ENCODE results near the gene AGBL4.

The AGBL4 gene

DNA sequence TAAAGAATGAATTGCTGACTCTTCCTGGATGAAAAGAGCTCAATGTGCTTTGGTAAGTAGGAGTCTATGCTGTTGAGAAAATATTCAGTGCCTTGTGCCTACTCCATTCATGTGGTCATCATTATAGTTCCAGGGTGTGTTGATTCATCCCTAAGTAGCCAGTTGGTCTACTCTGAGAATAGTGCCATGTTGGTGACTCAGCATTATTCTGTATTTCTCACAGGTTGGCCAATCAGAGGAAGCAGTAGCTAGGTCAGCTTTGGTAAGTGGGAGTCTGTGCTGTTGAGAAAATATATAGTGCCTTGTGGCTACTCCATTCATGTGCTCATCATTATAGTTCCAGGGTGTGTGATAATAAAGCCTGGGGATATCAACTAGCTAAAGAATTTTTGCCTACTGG is 397.3 kb downstream of the AGBL4 start:
- DNase-seq (ENCODE audit: insufficient read length, low spot score) = no peak
- FAIRE-seq = no peak
- TF ChIP-seq, protein P1, sequence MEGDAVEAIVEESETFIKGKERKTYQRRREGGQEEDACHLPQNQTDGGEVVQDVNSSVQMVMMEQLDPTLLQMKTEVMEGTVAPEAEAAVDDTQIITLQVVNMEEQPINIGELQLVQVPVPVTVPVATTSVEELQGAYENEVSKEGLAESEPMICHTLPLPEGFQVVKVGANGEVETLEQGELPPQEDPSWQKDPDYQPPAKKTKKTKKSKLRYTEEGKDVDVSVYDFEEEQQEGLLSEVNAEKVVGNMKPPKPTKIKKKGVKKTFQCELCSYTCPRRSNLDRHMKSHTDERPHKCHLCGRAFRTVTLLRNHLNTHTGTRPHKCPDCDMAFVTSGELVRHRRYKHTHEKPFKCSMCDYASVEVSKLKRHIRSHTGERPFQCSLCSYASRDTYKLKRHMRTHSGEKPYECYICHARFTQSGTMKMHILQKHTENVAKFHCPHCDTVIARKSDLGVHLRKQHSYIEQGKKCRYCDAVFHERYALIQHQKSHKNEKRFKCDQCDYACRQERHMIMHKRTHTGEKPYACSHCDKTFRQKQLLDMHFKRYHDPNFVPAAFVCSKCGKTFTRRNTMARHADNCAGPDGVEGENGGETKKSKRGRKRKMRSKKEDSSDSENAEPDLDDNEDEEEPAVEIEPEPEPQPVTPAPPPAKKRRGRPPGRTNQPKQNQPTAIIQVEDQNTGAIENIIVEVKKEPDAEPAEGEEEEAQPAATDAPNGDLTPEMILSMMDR (IDR thresholded peaks at IDR 0.05; ENCODE audit: insufficient read depth, missing control alignments) = no peak

DNA sequence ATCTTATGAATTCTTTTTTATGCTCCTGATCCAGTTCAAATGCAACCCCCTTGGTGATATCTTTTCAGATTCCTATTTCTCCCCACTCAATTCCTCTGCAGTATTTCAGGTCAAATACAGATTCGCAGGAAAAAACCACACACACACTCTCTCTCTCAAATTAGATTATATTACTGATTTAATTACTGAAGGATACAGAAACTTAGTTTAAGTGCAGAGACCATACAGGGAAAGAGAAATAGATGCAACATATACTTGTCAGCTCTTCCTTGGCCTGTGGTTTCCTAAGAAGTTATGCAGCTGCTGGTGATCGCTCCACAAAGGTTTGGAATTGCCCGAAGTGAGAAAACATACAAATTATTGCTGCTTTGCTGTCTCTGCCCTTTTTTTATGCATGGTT is 400.9 kb downstream of the AGBL4 start:
- DNase-seq (ENCODE audit: insufficient read length, low spot score) = no peak
- TF ChIP-seq, protein P1 (IDR thresholded peaks at IDR 0.05; ENCODE audit: insufficient read depth, missing control alignments) = no peak
- no peak for FAIRE-seq

DNA sequence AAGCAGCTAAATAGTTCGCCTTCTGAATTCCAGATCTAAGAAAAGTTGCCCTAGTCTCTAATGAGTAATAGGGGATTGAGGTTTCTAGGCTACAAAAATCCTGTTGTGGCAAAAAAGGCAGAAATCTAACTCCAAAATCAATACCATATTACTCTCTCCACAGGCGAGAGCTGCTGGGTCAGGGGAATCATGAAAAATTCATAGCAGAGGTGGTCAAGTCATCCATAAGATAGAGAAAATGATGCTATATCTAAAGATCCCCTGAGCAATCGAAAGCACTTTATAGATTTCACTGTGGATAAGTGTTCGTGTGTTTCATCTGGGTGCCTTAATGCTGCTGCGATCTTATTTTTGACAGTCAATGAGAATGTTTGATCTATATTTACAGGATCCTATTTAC is 417.7 kb downstream of the AGBL4 start:
- TF ChIP-seq, protein P1 (IDR thresholded peaks at IDR 0.05; ENCODE audit: insufficient read depth, missing control alignments) = no peak
- DNase-seq (ENCODE audit: insufficient read length, low spot score) (no peak), FAIRE-seq (no peak)

DNA sequence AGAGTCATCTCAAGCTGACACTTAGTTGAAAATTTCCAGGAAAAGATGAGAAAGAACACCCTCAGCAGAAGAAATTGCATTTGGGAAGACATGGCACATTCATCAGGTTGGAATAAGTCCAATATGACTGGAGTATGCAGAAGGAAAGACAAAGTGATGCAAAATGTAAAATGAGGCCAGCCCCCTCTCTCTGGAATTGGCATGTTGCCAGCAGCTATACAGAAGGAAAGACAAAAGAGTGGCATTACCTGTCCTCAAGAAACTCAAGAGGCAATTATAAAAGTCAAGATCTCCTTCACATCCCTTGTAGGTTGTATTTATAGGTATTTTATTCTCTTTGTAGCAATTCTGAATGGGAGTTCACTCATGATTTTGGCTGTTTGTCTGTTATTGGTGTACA is 426.3 kb downstream of the AGBL4 start:
- DNase-seq (ENCODE audit: insufficient read length, low spot score) (no peak), FAIRE-seq (no peak)

DNA sequence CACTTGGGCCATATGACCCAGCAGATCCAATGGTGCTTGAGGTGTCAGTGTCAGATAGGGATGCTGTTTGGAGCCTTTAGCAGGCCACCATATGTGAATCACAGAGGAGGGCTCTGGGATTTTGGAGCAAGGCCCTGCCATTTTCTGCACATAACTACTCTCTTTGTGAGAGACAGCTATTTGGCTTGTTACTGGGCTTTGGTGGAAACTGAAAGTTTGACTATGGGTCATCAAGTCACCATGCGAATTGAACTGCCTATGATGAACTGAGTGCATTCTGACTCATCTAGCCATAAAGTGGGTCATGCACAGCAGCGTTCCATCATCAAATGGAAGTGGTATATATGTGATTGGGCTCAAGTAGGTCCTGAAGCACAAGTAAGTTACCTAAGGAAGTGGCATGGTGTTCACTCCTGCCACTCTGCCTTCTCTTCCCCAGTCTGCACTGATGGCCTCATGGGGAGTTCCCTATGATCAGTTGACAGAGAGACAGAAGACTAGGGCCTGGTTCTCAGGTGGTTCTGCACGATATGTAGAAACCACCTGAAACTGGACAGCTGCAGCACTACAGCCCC is 447.3 kb downstream of the AGBL4 start:
- no peak for FAIRE-seq
- TF ChIP-seq, protein P1 (IDR thresholded peaks at IDR 0.05; ENCODE audit: insufficient read depth, missing control alignments) = no peak
- no peak for DNase-seq (ENCODE audit: insufficient read length, low spot score)

More for the DNA sequence above, 426.3 kb downstream of the AGBL4 start:
- TF ChIP-seq, protein P1 (IDR thresholded peaks at IDR 0.05; ENCODE audit: insufficient read depth, missing control alignments) = no peak

DNA sequence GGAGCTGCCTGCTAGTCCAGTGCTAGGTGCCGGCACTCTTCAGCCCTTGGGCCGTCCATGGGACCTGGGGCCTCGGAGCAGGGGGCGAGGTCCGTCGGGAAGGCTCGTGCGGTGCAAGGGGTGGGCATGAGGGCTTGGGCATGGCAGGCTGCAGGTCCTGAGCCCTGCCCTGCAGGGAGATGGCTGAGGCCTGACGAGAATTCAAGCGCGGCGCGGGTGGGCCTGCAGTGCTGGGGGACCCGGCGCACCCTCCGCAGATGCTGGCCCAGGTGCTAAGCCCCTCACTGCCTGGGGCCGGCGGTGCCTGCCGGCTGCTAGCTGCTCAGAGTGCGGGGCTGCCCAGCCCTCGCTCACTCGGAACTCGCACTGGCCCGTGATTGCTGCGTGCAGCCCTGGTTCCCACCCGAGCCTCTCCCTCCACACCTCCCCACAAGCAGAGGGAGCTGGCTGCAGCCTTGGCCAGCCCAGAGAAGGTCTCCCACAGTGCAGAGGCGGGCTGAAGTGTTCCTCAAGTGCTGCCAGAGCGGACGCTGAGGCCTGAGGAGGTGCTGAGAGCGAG is 467.0 kb downstream of the AGBL4 start:
- FAIRE-seq = no peak
- TF ChIP-seq, protein P1 (IDR thresholded peaks at IDR 0.05; ENCODE audit: insufficient read depth, missing control alignments) = no peak
- no peak for DNase-seq (ENCODE audit: insufficient read length, low spot score)

DNA sequence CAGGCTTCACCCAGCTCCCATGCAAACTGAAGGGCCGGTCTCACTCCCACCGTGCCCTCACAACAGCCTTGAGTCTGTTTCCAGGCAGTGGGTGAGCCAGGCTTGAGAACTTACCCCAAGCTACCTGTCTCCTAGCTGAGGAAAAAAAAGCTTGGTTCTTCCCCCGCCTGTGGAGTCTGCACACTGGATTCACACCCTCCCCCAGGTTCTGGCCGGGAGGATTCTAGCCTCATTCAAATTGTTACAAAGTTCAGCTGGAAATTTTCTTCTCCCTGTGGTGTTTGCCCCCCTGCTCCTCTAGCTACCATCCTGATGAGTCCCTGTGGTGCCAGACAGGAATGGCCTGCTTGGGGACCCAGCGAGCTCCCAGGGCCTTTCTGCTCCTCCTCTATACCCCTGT is 471.7 kb downstream of the AGBL4 start:
- DNase-seq (ENCODE audit: insufficient read length, low spot score) = no peak
- TF ChIP-seq, protein P1 (IDR thresholded peaks at IDR 0.05; ENCODE audit: insufficient read depth, missing control alignments) = no peak
- FAIRE-seq = no peak

Measured in D721Med (cell line).